ENCODE results near the gene TSKU. TPM values are rescaled to one million over a fixed set of nuclear protein-coding genes. Genes with fewer than 3 reads are reported as not detected.

TSKU gene
- polyA plus RNA-seq, 3 donors = not detected

GRCh38 chr11:76810151-76810853 is 27.1 kb downstream of the TSKU start:
- Histone ChIP-seq H3K9me3 (replicated peaks in 1 of 2; ENCODE audit: control insufficient read depth in 1 of 2, insufficient read depth in 1 of 2, low read length in 2 of 2) (peaks cover 12 to 15% of the 10 kb centered on the region in 2 donors), H3K4me1 (ENCODE audit: control insufficient read depth in 1 of 2, insufficient read depth in 2 of 2, low read length in 2 of 2) (peaks cover 8 to 9% of the 10 kb centered on the region in 2 donors), H3K27me3 (ENCODE audit: control insufficient read depth in 2 of 2, insufficient read depth in 2 of 2, low read length in 2 of 2) (no peaks in the 10 kb centered on the region), H4K20me1 (ENCODE audit: insufficient read depth, low read length) (no peaks in the 10 kb centered on the region), H3K27ac (ENCODE audit: low read depth in 1 of 2, low read length in 2 of 2) (no peak overlapping the region), H3K79me2 (ENCODE audit: insufficient read depth, low read length) (no peaks in the 10 kb centered on the region), H3K9ac (ENCODE audit: insufficient read depth, low read length, poor library complexity, severe bottlenecking) (no peak overlapping the region), H3K4me2 (replicated peaks; ENCODE audit: extremely low read depth, low read length, poor library complexity, severe bottlenecking) (peak overlapping the region; percentile 24), H2AFZ (ENCODE audit: insufficient read depth, low read depth, low read length, poor library complexity, severe bottlenecking) (peak overlapping the region; percentile 24), H3K4me3 (replicated peaks in 1 of 3; ENCODE audit: low read depth in 2 of 3, low read length in 3 of 3) (no peak overlapping the region), H3K36me3 (replicated peaks in 1 of 2; ENCODE audit: control insufficient read depth in 1 of 2, insufficient read depth in 2 of 2, low read length in 2 of 2) (no peaks in the 10 kb centered on the region)
- peaks cover 12% of the 10 kb centered on the region for H3K4me1 Mint-ChIP-seq
- peaks cover 0 to 19% (median 9%) of the 10 kb centered on the region in 3 donors for H3K27me3 Mint-ChIP-seq (ENCODE audit: low read depth in 3 of 3)
- peaks cover 5 to 16% (median 12%) of the 10 kb centered on the region in 7 donors for H3K9me3 Mint-ChIP-seq
- H3K27ac Mint-ChIP-seq = peak overlapping the region in 3 of 7 donors; percentile 0 to 73 (median 37)
- H3K4me3 Mint-ChIP-seq = peak overlapping the region in 1 of 2 donors; percentile 47
- peak; percentile 17 to 53 (median 37) for DNase-seq
- peak; percentile 78 for TF ChIP-seq CTCF (IDR thresholded peaks at IDR 0.05)
- intact Hi-C loops (cut with micrococcal nuclease) = loop anchor here in 1 of 2 donors (10.0 kb wide), 1 partner anchor 54 kb away; the partner anchor contains the start of gene ACER3
- WGBS (ENCODE audit: insufficient coverage) = 89% methylated on average over 8 of the region's 11 CpGs
- peaks cover 0 to 1% of the 10 kb centered on the region in 2 donors for H3K36me3 Mint-ChIP-seq

- Mint-ChIP-seq H3K27me3 (ENCODE audit: low read depth in 3 of 3) (peaks cover 0 to 15% (median 6%) of the 10 kb centered on the region in 3 donors), H3K9me3 (peaks cover 12 to 26% (median 21%) of the 10 kb centered on the region in 7 donors), H3K27ac (no peak overlapping the region), H3K4me1 (peaks cover 12% of the 10 kb centered on the region), H3K36me3 (peaks cover 0 to 4% of the 10 kb centered on the region in 2 donors), H3K4me3 (no peak overlapping the region)
- Histone ChIP-seq H3K27me3 (ENCODE audit: control insufficient read depth in 2 of 2, insufficient read depth in 2 of 2, low read length in 2 of 2) (no peaks in the 10 kb centered on the region), H3K36me3 (replicated peaks in 1 of 2; ENCODE audit: control insufficient read depth in 1 of 2, insufficient read depth in 2 of 2, low read length in 2 of 2) (no peaks in the 10 kb centered on the region), H3K27ac (ENCODE audit: low read depth in 1 of 2, low read length in 2 of 2) (no peak overlapping the region), H3K4me3 (replicated peaks in 1 of 3; ENCODE audit: low read depth in 2 of 3, low read length in 3 of 3) (no peak overlapping the region), H3K4me2 (replicated peaks; ENCODE audit: extremely low read depth, low read length, poor library complexity, severe bottlenecking) (no peak overlapping the region), H3K9ac (ENCODE audit: insufficient read depth, low read length, poor library complexity, severe bottlenecking) (no peak overlapping the region), H3K9me3 (replicated peaks in 1 of 2; ENCODE audit: control insufficient read depth in 1 of 2, insufficient read depth in 1 of 2, low read length in 2 of 2) (peaks cover 21 to 25% of the 10 kb centered on the region in 2 donors), H4K20me1 (ENCODE audit: insufficient read depth, low read length) (no peaks in the 10 kb centered on the region), H3K4me1 (ENCODE audit: control insufficient read depth in 1 of 2, insufficient read depth in 2 of 2, low read length in 2 of 2) (peaks cover 8 to 9% of the 10 kb centered on the region in 2 donors), H3K79me2 (ENCODE audit: insufficient read depth, low read length) (no peaks in the 10 kb centered on the region), H2AFZ (ENCODE audit: insufficient read depth, low read depth, low read length, poor library complexity, severe bottlenecking) (no peak overlapping the region)
- WGBS (ENCODE audit: insufficient coverage) = 100% methylated on average over 2 of the region's 4 CpGs
- TF ChIP-seq CTCF (IDR thresholded peaks at IDR 0.05) = no peak
- intact Hi-C loops (cut with micrococcal nuclease) = loop anchor here in 1 of 2 donors (10.0 kb wide), 1 partner anchor 54 kb away; the partner anchor contains the start of gene ACER3
- no peak for DNase-seq
These were observed 28.1 kb downstream of the TSKU start for GRCh38 chr11:76811259-76811658.

Measured in CD14-positive monocyte (primary cell).